ENCODE data around the gene MRGPRE.
A peak's percentile ranks its signal among the peaks of the same experiment; 100 is the strongest.

MRGPRE gene

GRCh38 chr11:3231550-3231850 is 717 bp downstream of the MRGPRE start:
- H3K27ac Mint-ChIP-seq = no peak overlapping the region
- ATAC-seq (replicated peaks) (no peak), DNase-seq (no peak)
- H3K4me3 Mint-ChIP-seq = no peak overlapping the region
- H3K36me3 Mint-ChIP-seq = no peaks in the 10 kb centered on the region
- H3K9me3 Mint-ChIP-seq = no peaks in the 10 kb centered on the region
- H3K4me1 Mint-ChIP-seq = no peaks in the 10 kb centered on the region
- peaks cover 15 to 21% of the 10 kb centered on the region in 2 donors for H3K27me3 Mint-ChIP-seq

DNA sequence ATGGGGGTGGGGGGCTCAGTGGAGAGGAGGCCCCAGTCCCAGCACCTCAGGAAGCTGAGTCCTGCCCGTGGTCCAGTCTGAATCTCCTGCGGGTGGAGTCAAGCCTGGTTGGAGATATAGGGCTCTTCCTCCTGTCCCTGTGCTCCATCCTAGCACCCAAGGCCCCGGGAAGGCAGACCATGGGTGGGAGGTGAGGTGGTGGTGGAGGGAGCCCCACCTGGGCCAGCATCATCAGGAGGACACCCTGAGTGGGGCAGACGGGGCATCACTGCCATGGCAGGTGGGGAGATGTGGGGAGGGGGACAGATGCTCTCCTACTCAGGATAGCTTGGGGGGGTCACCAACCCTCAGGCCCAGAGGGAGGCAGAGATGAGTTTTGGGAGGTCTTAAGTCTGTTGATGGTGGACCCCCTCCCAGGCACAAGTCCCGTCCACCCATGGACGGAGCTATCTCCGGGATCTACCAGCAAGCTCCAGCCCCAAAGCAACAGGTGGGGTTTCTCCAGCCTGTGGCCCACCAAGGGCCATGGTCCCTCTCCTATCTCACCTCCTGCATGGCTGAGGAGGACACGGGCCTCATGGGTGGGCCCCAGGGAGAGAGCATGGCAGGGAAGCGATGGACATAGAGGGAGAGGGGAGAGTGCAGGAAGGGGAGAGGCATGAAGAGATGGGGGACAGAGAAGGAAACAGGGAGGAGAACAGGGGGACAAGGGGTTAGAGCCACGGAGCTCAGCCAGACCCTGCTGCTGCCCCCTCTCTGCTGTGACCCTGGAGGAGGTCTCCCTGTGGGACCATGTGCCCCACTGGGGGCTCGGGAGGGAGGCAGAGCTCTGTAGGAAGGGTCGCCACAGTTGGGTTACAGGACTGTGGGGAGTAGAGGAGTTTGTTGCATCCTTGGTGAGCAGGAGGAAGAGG is 1.3 kb downstream of the MRGPRE start:
- Mint-ChIP-seq H3K36me3 (no peaks in the 10 kb centered on the region), H3K4me3 (no peak overlapping the region), H3K9me3 (no peaks in the 10 kb centered on the region), H3K4me1 (no peaks in the 10 kb centered on the region), H3K27me3 (peaks cover 15 to 27% of the 10 kb centered on the region in 2 donors), H3K27ac (no peak overlapping the region)
- ATAC-seq (replicated peaks) (no peak), DNase-seq (no peak)

DNA sequence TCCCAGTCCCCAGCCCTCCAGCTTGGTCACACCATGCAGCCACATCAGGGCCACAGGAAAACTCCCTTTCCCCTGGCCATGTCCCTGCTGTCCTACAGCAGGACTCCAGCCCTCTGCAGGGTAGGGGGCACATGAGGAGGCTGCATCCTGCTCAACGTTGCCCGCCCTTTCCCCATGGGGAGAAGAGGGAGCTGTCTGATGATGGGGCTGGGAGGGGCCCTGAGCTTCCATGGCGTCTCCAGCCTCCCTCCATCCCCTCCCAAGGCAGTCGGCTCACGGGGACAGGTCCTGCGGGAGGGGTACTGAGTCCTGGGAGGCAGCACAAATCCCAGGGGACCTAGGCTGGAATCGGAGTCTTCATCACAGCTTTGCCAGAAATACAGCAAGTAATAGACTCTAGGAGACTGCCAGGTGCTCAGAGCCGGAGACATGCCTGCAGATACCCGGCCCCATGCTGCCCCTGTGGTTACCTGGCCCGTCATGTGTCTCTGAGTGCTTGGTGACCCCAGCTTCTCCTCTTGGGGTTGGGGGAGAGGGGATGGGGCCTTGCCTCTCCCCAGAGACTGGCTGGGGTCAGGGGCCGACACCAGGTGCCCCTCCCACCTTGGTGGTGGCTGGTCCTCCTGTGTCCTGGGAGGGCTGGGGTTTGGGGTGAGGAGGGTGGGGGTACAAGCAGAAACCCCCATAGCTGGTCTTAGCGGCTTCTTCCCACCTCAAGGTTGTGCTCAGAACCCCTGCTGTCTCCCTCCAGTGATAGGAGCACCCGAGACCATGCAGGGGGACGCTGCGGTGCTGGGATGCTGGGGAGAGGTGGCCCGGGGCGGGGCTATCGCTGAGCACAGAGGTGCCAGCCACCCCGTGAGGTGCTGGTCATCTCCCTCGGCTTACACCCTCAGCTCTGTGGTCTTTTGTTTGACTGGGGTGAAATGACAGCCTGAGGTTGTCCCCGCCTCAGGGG is 2.3 kb downstream of the MRGPRE start:
- H3K36me3 Mint-ChIP-seq = no peaks in the 10 kb centered on the region
- no peak overlapping the region for H3K27ac Mint-ChIP-seq
- no peaks in the 10 kb centered on the region for H3K9me3 Mint-ChIP-seq
- H3K27me3 Mint-ChIP-seq = peaks cover 15 to 28% of the 10 kb centered on the region in 2 donors
- H3K4me1 Mint-ChIP-seq = no peaks in the 10 kb centered on the region
- ATAC-seq (replicated peaks) (no peak), DNase-seq (no peak)
- H3K4me3 Mint-ChIP-seq = no peak overlapping the region

- no peak overlapping the region for H3K4me3 Mint-ChIP-seq
- H3K4me1 Mint-ChIP-seq = no peaks in the 10 kb centered on the region
- H3K27ac Mint-ChIP-seq = no peak overlapping the region
- H3K9me3 Mint-ChIP-seq = no peaks in the 10 kb centered on the region
- ATAC-seq (replicated peaks) (no peak), DNase-seq (no peak)
- peaks cover 12 to 34% of the 10 kb centered on the region in 2 donors for H3K27me3 Mint-ChIP-seq
- no peaks in the 10 kb centered on the region for H3K36me3 Mint-ChIP-seq
Measured at GRCh38 chr11:3228445-3228829, 3.8 kb downstream of the MRGPRE start.

DNA sequence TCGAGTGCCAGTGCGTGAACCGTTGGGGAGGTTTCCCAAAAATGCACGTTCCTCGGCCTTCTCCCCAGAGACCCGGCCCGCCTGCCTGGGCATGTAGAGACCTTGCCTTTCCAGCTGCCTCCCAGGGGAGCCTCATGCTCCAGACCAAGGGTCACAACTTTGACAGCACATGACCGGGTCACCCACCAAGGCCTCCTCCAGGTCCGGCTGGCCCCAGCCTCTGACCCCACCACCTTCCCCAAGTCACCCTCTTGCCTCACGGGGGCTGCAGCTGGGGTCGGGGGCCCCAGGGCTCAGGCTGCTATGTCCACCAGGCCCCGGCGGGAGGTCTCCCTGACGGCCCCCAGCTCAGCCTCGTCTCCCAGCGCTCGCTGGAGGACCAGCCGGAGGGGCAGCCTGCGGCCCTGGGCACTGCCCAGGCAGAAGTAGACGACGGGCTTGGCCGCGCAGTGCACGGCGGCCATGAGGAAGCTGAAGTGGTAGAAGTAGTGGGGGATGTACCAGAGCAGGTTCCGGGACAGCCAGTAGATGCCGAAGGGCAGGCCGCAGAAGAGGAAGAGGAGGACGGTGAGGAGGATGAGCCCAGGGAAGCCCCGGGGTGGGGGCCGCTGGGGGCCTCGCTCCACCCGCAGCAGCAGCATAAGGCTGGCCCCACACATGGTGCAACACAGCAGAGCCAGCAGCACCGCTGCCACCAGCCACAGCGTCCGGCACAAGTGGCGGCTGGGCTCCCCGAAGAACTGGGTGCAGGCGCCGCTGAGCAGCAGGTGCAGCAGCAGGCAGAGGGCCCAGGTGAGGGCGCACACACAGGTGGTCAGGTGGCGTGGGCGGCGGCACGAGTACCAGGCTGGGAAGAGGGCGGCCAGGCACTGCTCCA is 4.4 kb downstream of the MRGPRE start:
- H3K27ac Mint-ChIP-seq = no peak overlapping the region
- no peak overlapping the region for H3K4me3 Mint-ChIP-seq
- ATAC-seq (replicated peaks) = no peak
- no peaks in the 10 kb centered on the region for H3K4me1 Mint-ChIP-seq
- H3K9me3 Mint-ChIP-seq = no peaks in the 10 kb centered on the region
- no peaks in the 10 kb centered on the region for H3K36me3 Mint-ChIP-seq
- no peak for DNase-seq
- peaks cover 14 to 35% of the 10 kb centered on the region in 2 donors for H3K27me3 Mint-ChIP-seq

GRCh38 chr11:3226846-3227567 is 5.2 kb downstream of the MRGPRE start:
- H3K4me1 Mint-ChIP-seq = no peaks in the 10 kb centered on the region
- DNase-seq = no peak
- H3K27ac Mint-ChIP-seq = no peak overlapping the region
- H3K9me3 Mint-ChIP-seq = no peaks in the 10 kb centered on the region
- ATAC-seq (replicated peaks) = no peak
- no peak overlapping the region for H3K4me3 Mint-ChIP-seq
- peaks cover 14 to 40% of the 10 kb centered on the region in 2 donors for H3K27me3 Mint-ChIP-seq
- no peaks in the 10 kb centered on the region for H3K36me3 Mint-ChIP-seq

DNA sequence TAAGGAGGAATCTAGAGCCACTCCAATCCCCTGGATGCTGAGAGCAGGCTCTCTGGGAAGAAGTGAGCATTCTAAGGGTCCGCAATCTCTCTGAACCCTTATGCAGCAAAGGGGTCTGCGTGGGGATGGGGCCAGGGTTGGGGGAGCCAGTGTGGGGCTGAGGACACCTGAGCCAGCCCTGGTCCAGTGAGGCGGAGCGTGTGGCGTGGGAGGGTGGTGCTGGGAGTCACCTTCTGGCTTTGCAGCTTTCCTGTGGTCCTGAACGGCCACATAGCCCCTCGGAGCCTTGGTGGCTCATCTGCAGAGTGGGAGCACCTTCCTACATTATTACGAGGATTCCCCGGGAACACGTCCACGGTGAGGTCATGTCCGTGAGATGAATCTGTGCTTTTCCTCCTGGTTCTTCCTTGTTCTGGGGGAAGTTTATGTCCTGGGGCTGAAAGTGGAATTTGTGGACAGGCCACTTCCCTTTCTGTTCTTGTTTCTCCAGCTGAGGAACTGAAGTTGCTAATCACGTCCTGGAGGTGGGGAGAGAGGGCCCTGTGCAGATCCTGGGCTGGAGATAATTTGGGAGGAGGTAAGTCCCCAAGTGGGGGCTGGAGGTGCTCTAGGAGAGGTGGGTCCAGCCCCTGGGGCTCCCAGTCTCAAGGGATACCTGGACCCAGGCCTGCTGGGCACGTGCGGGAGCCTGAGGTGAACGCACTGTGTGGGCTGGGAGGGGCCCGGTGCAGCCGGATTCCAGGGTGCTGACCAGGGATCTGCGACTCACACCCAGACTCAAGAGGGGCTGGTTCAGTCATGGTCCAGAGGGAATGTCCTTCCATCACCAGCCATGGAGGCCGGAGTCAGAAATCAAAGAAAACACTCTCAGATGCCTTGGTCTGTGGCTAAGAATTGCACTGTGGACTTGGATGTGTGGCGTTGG is 6.1 kb downstream of the MRGPRE start:
- H3K27me3 Mint-ChIP-seq = peaks cover 14 to 40% of the 10 kb centered on the region in 2 donors
- no peaks in the 10 kb centered on the region for H3K4me1 Mint-ChIP-seq
- ATAC-seq (replicated peaks) = no peak
- H3K27ac Mint-ChIP-seq = no peak overlapping the region
- DNase-seq = no peak
- no peaks in the 10 kb centered on the region for H3K9me3 Mint-ChIP-seq
- no peak overlapping the region for H3K4me3 Mint-ChIP-seq
- no peaks in the 10 kb centered on the region for H3K36me3 Mint-ChIP-seq

- Mint-ChIP-seq H3K27ac (no peak overlapping the region), H3K4me1 (no peaks in the 10 kb centered on the region), H3K9me3 (no peaks in the 10 kb centered on the region), H3K36me3 (no peaks in the 10 kb centered on the region), H3K27me3 (peaks cover 13 to 41% of the 10 kb centered on the region in 2 donors), H3K4me3 (no peak overlapping the region)
- ATAC-seq (replicated peaks) = no peak
- DNase-seq = no peak
Measured at GRCh38 chr11:3225159-3225758, 7.0 kb downstream of the MRGPRE start.

DNA sequence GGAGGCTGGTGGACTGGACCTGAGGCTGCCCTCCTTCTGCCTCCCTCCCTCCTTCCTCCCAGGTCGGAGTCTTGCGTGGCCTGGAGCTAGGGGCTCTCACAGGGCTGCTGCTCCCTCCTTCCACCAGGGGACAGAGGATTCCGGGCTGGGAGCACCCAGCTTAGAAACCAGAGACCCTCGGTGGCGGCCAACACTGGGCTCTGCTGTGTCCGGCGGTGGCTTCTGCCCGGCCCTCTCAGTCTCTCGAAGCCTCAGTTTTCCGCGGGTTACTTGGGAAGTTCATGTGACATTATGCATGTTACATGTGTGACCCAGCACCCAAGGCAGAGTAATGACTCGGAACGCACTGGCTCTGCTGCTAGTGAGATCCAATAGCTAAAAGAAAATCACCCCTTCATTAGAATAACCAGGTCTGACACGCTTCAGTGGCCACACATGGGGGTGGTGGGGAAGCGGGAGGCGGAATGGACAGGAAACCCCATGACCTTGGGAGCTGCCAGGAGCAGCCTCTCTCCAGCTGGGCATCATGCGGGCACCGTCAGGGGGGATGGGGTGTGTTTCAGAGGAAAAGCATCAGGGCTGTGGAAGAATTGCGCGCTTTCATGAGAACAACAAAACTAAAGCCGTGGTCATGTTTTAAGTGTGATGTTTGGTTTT is 7.7 kb downstream of the MRGPRE start:
- H3K27ac Mint-ChIP-seq = no peak overlapping the region
- H3K4me3 Mint-ChIP-seq = no peak overlapping the region
- H3K36me3 Mint-ChIP-seq = no peaks in the 10 kb centered on the region
- ATAC-seq (replicated peaks) (no peak), DNase-seq (no peak)
- H3K4me1 Mint-ChIP-seq = no peaks in the 10 kb centered on the region
- no peaks in the 10 kb centered on the region for H3K9me3 Mint-ChIP-seq
- peaks cover 13 to 41% of the 10 kb centered on the region in 2 donors for H3K27me3 Mint-ChIP-seq

DNA sequence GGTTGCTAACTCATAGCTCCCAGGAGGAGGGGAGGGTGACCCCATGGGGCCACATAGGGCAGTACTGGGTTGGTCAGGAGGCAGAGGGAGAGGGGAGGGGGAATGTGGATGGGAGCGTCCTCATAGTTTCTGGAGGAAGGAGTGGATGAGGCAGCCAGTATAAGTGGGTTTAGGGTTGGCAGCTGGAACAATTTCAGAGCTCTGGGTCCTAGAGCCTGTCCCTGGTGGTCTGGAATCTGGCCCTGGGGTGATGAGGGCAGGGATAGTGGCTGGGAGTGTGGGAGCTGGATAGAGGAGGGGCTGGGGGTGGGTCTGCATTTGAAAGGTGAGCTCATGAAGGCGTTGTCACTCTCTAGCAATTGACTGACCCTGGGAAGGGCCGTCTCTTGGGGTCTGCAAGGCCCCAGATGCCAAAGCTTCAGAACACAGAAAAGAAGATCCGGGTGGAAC is 8.3 kb downstream of the MRGPRE start:
- Mint-ChIP-seq H3K4me3 (no peak overlapping the region), H3K36me3 (no peaks in the 10 kb centered on the region), H3K27ac (no peak overlapping the region), H3K4me1 (no peaks in the 10 kb centered on the region), H3K27me3 (peaks cover 13 to 41% of the 10 kb centered on the region in 2 donors), H3K9me3 (no peaks in the 10 kb centered on the region)
- no peak for DNase-seq
- ATAC-seq (replicated peaks) = no peak

GRCh38 chr11:3222941-3223915 is 9.0 kb downstream of the MRGPRE start:
- no peaks in the 10 kb centered on the region for H3K4me1 Mint-ChIP-seq
- ATAC-seq (replicated peaks) = peak in 1 of 2 donors; percentile 17
- no peak overlapping the region for H3K4me3 Mint-ChIP-seq
- H3K27me3 Mint-ChIP-seq = peaks cover 13 to 42% of the 10 kb centered on the region in 2 donors
- no peaks in the 10 kb centered on the region for H3K9me3 Mint-ChIP-seq
- no peaks in the 10 kb centered on the region for H3K36me3 Mint-ChIP-seq
- H3K27ac Mint-ChIP-seq = no peak overlapping the region
- no peak for DNase-seq
